ENCODE data around the gene SNRPE.

Gene SNRPE

GRCh38 chr1:203880606-203881005, 19.2 kb downstream of the SNRPE start:
- DNase-seq (ENCODE audit: low spot score) = no peak

- DNase-seq (ENCODE audit: low spot score) = no peak
Measured at GRCh38 chr1:203888807-203889251, 27.4 kb downstream of the SNRPE start.

GRCh38 chr1:203891950-203892349, 30.6 kb downstream of the SNRPE start:
- DNase-seq (ENCODE audit: low spot score) = no peak

GRCh38 chr1:203898458-203899352, 37.3 kb downstream of the SNRPE start:
- no peak for DNase-seq (ENCODE audit: low spot score)

- DNase-seq (ENCODE audit: low spot score) = no peak
Measured at GRCh38 chr1:203899353-203899716, 37.9 kb downstream of the SNRPE start.

- DNase-seq (ENCODE audit: low spot score) = no peak
Measured at GRCh38 chr1:203899869-203900714, 38.7 kb downstream of the SNRPE start.

GRCh38 chr1:203901581-203901980, 40.2 kb downstream of the SNRPE start:
- DNase-seq (ENCODE audit: low spot score) = no peak

GRCh38 chr1:203905275-203905674, 43.9 kb downstream of the SNRPE start:
- no peak for DNase-seq (ENCODE audit: low spot score)

- DNase-seq (ENCODE audit: low spot score) = no peak
Measured at GRCh38 chr1:203906932-203907331, 45.5 kb downstream of the SNRPE start.

GRCh38 chr1:203907901-203908300, 46.5 kb downstream of the SNRPE start:
- DNase-seq (ENCODE audit: low spot score) = no peak

GRCh38 chr1:203911806-203912205, 50.4 kb downstream of the SNRPE start:
- no peak for DNase-seq (ENCODE audit: low spot score)

- DNase-seq (ENCODE audit: low spot score) = no peak
Measured at GRCh38 chr1:203913073-203913521, 51.7 kb downstream of the SNRPE start.

- no peak for DNase-seq (ENCODE audit: low spot score)
Measured at GRCh38 chr1:203914292-203914691, 52.9 kb downstream of the SNRPE start.

- DNase-seq (ENCODE audit: low spot score) = no peak
Measured at GRCh38 chr1:203915811-203916210, 54.4 kb downstream of the SNRPE start.

GRCh38 chr1:203916756-203917155, 55.4 kb downstream of the SNRPE start:
- DNase-seq (ENCODE audit: low spot score) = no peak

Data from Ammon's horn (tissue), 1 donor.